GM12864 (cell line): Measurements from ENCODE around the gene OR52E8.

ENCODE experiments used
- DNase-seq: peaks from one replicate; pipeline ENCODE4 v3.0.0-alpha.2; 2011; ENCODE audit warnings: low read depth
- H3K4me3 ChIP-seq: 2 replicates; pipeline ENCODE4 v1.5.1; 2011; ENCODE audit warnings: mild to moderate bottlenecking, low read depth, low read length, control low read depth
- CTCF ChIP-seq: IDR thresholded peaks from 2 replicates; pipeline ENCODE4 v1.5.1; 2011; ENCODE audit warnings: low read depth, mild to moderate bottlenecking, moderate library complexity, low read length, control low read depth, inconsistent platforms; ENCODE audit errors: missing control alignments

Gene OR52E8

DNA sequence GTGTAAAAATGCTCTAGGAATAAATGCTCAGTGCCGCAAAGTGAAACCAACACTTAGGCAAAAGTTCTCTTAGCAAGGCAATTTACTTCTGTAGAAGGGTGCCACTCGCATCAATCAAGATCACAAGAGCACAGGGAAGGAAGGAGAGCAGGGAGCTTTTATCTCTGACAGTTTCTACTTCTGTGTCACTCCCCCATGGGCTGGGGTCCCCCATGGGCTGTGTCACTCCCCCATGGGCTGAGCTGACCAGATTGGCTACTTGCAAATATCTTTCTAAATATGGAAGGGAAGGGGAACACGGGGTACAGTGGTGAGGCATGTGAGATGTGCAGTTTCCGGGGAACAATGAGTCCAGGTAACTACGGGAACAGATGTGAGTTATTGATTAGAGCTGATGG, 48.4 kb downstream of the OR52E8 start:
- no peak for TF ChIP-seq CTCF
- DNase-seq: no peak
- peak overlapping the region; percentile 70 for H3K4me3 ChIP-seq

- DNase-seq: peak; percentile 39
- H3K4me3 ChIP-seq: peak within 1 kb of the TSS; percentile 70
- peak; percentile 84 for TF ChIP-seq CTCF
Measured at GRCh38 chr11:5808500-5809121, 48.9 kb downstream of the OR52E8 start, which contains the start of gene OR52N2. OR52N2 (plus strand) TSS chr11:5808924; CDS start chr11:5820336, 11,412 bp downstream.

- TF ChIP-seq CTCF: no peak
- no peak for DNase-seq
- H3K4me3 ChIP-seq: no peak overlapping the region
Measured at GRCh38 chr11:5807580-5807979, 49.9 kb downstream of the OR52E8 start.
